Measurements from ENCODE around the gene SPTB. TPM values are rescaled to one million over a fixed set of nuclear protein-coding genes. Genes with fewer than 3 reads are reported as not detected.

The SPTB gene
- total RNA-seq, 1 donor from 2014 or later = 14.9 TPM

DNA sequence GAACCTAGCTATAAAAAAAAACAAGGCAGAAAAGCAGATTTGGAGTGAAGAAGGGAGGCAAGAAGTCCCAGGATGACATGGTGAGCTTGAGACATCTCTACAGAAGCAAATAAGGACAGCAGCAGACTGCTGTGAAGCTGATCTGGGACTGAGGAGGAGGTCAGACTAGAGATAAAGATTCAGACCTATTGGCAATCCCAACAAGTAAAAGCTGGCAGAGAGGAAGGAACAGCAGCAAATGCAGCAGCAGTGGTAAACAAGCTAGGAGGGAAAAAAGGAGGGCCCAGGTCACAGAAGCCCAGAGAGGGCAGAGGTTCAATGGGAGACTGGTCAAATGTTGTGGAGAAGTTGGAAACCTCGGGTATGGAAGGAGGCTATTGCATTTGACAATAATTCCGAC is 11.3 kb downstream of the SPTB start:
- Histone ChIP-seq H3K36me3 (no peaks in the 10 kb centered on the region), H3K9me3 (no peaks in the 10 kb centered on the region), H3K4me1 (no peaks in the 10 kb centered on the region), H3K4me3 (no peak overlapping the region), H3K27me3 (no peaks in the 10 kb centered on the region), H3K27ac (no peak overlapping the region)
- intact Hi-C loops (cut with DNase I) = no loop called here
- DNase-seq (ENCODE audit: low spot score in 2 of 2) = no peak
- TF ChIP-seq, protein P1, sequence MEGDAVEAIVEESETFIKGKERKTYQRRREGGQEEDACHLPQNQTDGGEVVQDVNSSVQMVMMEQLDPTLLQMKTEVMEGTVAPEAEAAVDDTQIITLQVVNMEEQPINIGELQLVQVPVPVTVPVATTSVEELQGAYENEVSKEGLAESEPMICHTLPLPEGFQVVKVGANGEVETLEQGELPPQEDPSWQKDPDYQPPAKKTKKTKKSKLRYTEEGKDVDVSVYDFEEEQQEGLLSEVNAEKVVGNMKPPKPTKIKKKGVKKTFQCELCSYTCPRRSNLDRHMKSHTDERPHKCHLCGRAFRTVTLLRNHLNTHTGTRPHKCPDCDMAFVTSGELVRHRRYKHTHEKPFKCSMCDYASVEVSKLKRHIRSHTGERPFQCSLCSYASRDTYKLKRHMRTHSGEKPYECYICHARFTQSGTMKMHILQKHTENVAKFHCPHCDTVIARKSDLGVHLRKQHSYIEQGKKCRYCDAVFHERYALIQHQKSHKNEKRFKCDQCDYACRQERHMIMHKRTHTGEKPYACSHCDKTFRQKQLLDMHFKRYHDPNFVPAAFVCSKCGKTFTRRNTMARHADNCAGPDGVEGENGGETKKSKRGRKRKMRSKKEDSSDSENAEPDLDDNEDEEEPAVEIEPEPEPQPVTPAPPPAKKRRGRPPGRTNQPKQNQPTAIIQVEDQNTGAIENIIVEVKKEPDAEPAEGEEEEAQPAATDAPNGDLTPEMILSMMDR (IDR thresholded peaks at IDR 0.05) = no peak

DNA sequence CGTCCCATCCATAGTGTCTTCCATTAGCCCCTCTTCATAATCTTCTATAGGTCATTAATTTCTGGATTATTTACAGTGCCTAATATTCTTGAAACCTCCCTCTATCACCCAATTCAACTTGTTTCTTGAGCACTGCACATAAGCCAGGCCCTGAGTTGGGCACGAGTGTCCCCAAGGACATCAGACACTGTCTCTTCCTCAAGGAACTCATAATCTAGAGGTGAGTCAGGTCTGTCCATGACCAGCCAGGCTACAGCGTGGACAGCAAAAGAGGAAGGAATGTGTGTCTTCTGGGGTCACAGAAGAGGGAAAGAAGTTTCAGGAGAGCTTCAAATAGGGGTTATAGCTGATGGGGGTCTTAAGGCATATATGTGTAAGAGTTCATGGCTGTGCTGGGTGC is 12.5 kb downstream of the SPTB start:
- DNase-seq (ENCODE audit: low spot score in 2 of 2) = no peak
- TF ChIP-seq, protein P1 (IDR thresholded peaks at IDR 0.05) = no peak
- Histone ChIP-seq H3K4me1 (no peaks in the 10 kb centered on the region), H3K27me3 (no peaks in the 10 kb centered on the region), H3K4me3 (no peak overlapping the region), H3K9me3 (no peaks in the 10 kb centered on the region), H3K36me3 (no peaks in the 10 kb centered on the region), H3K27ac (no peak overlapping the region)
- intact Hi-C loops (cut with DNase I) = no loop called here

DNA sequence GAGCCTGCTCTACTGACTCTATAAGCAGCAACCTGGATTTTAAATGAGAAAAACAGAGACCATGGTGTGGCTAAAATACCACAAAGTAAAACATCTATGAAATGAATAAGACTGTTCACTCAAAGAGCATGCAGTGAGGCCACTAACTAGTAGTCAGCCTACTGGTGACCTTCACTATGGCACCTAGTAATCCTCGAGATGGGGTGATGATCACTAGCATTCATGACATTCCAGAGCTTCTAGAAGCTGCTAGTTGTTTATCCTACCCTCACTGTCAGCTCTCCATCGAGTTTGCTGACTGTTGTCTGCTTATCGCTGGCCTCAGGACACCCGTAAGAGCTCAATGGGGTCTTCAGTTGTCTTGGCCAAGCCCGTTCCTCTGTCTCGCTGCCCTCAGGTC is 13.7 kb downstream of the SPTB start:
- TF ChIP-seq, protein P1 (IDR thresholded peaks at IDR 0.05) = no peak
- DNase-seq (ENCODE audit: low spot score in 2 of 2) = no peak

DNA sequence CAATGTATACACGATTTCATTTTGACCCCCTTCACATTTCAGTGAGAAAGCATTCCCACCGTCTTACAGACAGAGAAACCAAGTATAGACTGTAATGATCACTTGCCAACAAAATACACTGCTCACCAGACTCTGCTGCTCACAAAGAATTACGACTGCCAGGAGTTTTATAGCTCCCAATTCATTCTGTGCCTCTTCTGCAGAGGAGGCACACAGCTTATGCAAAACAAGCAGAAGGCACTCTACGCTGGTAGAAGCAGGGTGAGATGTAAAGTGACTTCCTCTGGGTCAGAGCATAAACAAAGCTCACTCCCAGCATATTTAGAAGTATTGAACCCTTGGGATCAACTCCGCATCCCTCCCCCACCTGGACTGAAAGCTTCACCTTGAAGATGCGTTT is 14.6 kb downstream of the SPTB start:
- H3K27ac ChIP-seq = no peak overlapping the region
- intact Hi-C loops (cut with DNase I) = no loop called here
- TF ChIP-seq, protein P1 (IDR thresholded peaks at IDR 0.05) = no peak

More for the DNA sequence above, 13.7 kb downstream of the SPTB start:
- Histone ChIP-seq H3K4me1 (no peaks in the 10 kb centered on the region), H3K9me3 (no peaks in the 10 kb centered on the region), H3K4me3 (no peak overlapping the region), H3K27me3 (no peaks in the 10 kb centered on the region), H3K27ac (no peak overlapping the region), H3K36me3 (no peaks in the 10 kb centered on the region)
- intact Hi-C loops (cut with DNase I) = no loop called here

GRCh38 chr14:64864258-64864657 is 15.4 kb downstream of the SPTB start:
- H3K4me3 ChIP-seq = no peak overlapping the region
- H3K27ac ChIP-seq = no peak overlapping the region
- no peaks in the 10 kb centered on the region for H3K9me3 ChIP-seq
- TF ChIP-seq, protein P1 (IDR thresholded peaks at IDR 0.05) = no peak
- no peak for DNase-seq (ENCODE audit: low spot score in 2 of 2)
- intact Hi-C loops (cut with DNase I) = no loop called here
- H3K36me3 ChIP-seq = no peaks in the 10 kb centered on the region
- H3K4me1 ChIP-seq = no peaks in the 10 kb centered on the region
- H3K27me3 ChIP-seq = no peaks in the 10 kb centered on the region

More for the DNA sequence above, 14.6 kb downstream of the SPTB start:
- Histone ChIP-seq H3K4me1 (no peaks in the 10 kb centered on the region), H3K9me3 (no peaks in the 10 kb centered on the region), H3K27me3 (no peaks in the 10 kb centered on the region), H3K36me3 (no peaks in the 10 kb centered on the region), H3K4me3 (no peak overlapping the region)
- no peak for DNase-seq (ENCODE audit: low spot score in 2 of 2)

GRCh38 chr14:64861916-64862315 is 17.8 kb downstream of the SPTB start:
- Histone ChIP-seq H3K4me3 (no peak overlapping the region), H3K4me1 (no peaks in the 10 kb centered on the region), H3K27me3 (no peaks in the 10 kb centered on the region), H3K36me3 (no peaks in the 10 kb centered on the region), H3K27ac (no peak overlapping the region), H3K9me3 (no peaks in the 10 kb centered on the region)
- intact Hi-C loops (cut with DNase I) = no loop called here
- no peak for DNase-seq (ENCODE audit: low spot score in 2 of 2)
- TF ChIP-seq, protein P1 (IDR thresholded peaks at IDR 0.05) = no peak

All from ascending aorta (tissue), 2 donors.